EL (cell line): ENCODE results near the gene CD200.
"Not testable (repeated sequence)": the region's sequence is repeated elsewhere in the genome, so short reads cannot be mapped to it uniquely, and the experiment has no call there.

Experiments used
- DNase-seq: peaks from one replicate; pipeline ENCODE4 v3.0.0-alpha.2; 2016

The CD200 gene

GRCh38 chr3:112391648-112392047 is 58.7 kb downstream of the CD200 start:
- no peak for DNase-seq

GRCh38 chr3:112392393-112393359 is 59.7 kb downstream of the CD200 start:
- DNase-seq: no peak

GRCh38 chr3:112393360-112393728 is 60.4 kb downstream of the CD200 start:
- DNase-seq: no peak

GRCh38 chr3:112394003-112394640 is 61.2 kb downstream of the CD200 start:
- no peak for DNase-seq

- DNase-seq: no peak
Measured at GRCh38 chr3:112395181-112395895, 62.4 kb downstream of the CD200 start.

GRCh38 chr3:112395896-112396290 is 62.9 kb downstream of the CD200 start:
- DNase-seq: no peak

- DNase-seq: no peak
Measured at GRCh38 chr3:112397556-112397955, 64.6 kb downstream of the CD200 start.

- no peak for DNase-seq
Measured at GRCh38 chr3:112399064-112399463, 66.1 kb downstream of the CD200 start.

- DNase-seq: not testable (repeated sequence)
Measured at GRCh38 chr3:112399554-112399953, 66.6 kb downstream of the CD200 start.

- DNase-seq: not testable (repeated sequence)
Measured at GRCh38 chr3:112400317-112400716, 67.4 kb downstream of the CD200 start.

- DNase-seq: no peak
Measured at GRCh38 chr3:112401617-112402016, 68.7 kb downstream of the CD200 start.

GRCh38 chr3:112403103-112403502 is 70.1 kb downstream of the CD200 start:
- no peak for DNase-seq

GRCh38 chr3:112404924-112405549 is 72.1 kb downstream of the CD200 start:
- not testable (repeated sequence) for DNase-seq

- peak; percentile 19 for DNase-seq
Measured at GRCh38 chr3:112405845-112406244, 72.9 kb downstream of the CD200 start.

- no peak for DNase-seq
Measured at GRCh38 chr3:112407214-112407887, 74.4 kb downstream of the CD200 start.

- DNase-seq: no peak
Measured at GRCh38 chr3:112407888-112408702, 75.1 kb downstream of the CD200 start.

- no peak for DNase-seq
Measured at GRCh38 chr3:112409041-112409440, 76.1 kb downstream of the CD200 start.

- DNase-seq: no peak
Measured at GRCh38 chr3:112411425-112411824, 78.5 kb downstream of the CD200 start.
